Panc1 (cell line): Measurements from ENCODE around the gene FNIP2.

Experiments
- CTCF ChIP-seq: fragments of 450-650 bp; IDR thresholded peaks from 2 replicates; pipeline ENCODE4 v1.5.1; 2017; ENCODE audit warnings: mild to moderate bottlenecking
- POLR2AphosphoS5 ChIP-seq: IDR thresholded peaks from 2 replicates; pipeline ENCODE4 v1.6.1; 2012; ENCODE audit warnings: mild to moderate bottlenecking, low read depth, low read length, moderate library complexity
- REST ChIP-seq, 2 experiments: IDR thresholded peaks; 2 replicates each; pipeline ENCODE4 v1.6.1; 2011 to 2012; ENCODE audit warnings: low read depth in 2 of 2, control low read depth in 1 of 2, low read length in 1 of 2, mild to moderate bottlenecking in 1 of 2, moderate library complexity in 1 of 2; ENCODE audit not compliant: insufficient read depth in 1 of 2
- SIN3A ChIP-seq: IDR thresholded peaks from 2 replicates; pipeline ENCODE4 v1.6.1; 2012; ENCODE audit warnings: low read depth, mild to moderate bottlenecking, low read length, moderate library complexity, borderline replicate concordance; ENCODE audit not compliant: insufficient read depth
- TCF7L2 ChIP-seq: IDR thresholded peaks from 2 replicates; pipeline ENCODE4 v1.6.1; 2011; ENCODE audit warnings: mild to moderate bottlenecking, low read depth, low read length, inconsistent platforms

- TF ChIP-seq POLR2AphosphoS5 (no peak), CTCF (no peak), TCF7L2 (no peak), REST (IDR thresholded peaks at IDR 0.05; ENCODE audit: insufficient read depth in 1 of 2, low read depth in 2 of 2, low read length in 1 of 2) (no peak), SIN3A (no peak)
These were observed 42.9 kb downstream of the FNIP2 start for GRCh38 chr4:158811704-158812103.
